CD4-positive, alpha-beta T cell treated with Interleukin-12 subunit alpha and Interleukin-12 subunit beta, for 1 hour (primary cell): Measurements from ENCODE around the gene GMIP.
A peak's percentile ranks its signal among the peaks of the same experiment; 100 is the strongest.

Experiments
- DNase-seq: peaks from one replicate; pipeline ENCODE4 v3.0.0-alpha.2; 2020

GMIP gene

DNA sequence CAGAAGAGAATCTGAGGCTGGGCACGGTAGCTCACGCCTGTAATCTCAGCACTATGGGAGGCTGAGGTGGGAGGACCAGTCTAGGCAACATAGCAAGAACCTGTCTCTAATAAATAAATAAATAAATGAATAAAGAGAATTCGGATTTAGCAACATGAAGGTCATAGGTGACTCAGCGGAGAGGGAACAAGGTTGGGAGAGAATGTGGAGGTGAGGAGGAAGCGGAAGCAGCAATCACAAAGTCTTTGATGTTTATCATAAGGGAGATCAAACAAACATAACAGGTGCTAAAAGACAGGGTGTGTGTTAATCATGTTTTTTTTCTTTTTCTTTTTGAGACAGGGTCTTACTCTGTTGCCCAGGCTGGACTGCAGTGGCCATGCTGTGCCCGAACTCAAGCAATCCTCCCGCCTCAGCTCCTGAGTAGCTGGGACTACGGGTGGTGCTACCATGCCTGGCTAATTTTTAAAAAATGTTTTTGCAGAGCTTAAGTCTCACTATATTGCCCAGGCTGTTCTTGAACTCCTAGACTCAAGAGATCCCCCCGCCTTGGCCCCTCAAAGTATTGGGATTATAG, 41.2 kb downstream of the GMIP start:
- peak; percentile 75 for DNase-seq

DNA sequence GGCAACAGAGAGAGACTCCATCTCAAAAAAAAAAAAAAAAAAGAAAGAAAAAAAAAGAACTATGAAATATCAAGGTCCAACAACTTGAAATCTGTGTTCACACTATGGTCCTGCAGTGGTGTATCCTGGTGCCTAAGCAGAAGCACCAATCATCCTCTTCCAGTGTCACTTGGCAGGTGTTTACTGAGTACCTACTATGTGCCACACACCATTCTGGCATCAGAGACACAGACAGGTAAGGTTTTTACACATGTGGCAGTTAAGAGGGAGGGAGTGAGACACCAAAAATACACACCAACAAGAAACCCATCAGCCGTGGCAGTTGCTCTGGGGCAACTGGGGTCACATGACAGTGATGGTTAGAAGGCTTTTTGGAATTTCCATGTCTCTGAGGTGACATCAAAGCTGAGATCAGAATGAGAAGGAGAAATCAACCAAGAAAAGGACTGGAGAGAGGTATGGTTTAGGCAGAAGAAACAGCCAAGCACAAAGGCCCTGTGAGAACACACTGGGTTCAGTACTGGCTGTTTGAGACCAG, 42.6 kb downstream of the GMIP start:
- peak; percentile 48 for DNase-seq

DNA sequence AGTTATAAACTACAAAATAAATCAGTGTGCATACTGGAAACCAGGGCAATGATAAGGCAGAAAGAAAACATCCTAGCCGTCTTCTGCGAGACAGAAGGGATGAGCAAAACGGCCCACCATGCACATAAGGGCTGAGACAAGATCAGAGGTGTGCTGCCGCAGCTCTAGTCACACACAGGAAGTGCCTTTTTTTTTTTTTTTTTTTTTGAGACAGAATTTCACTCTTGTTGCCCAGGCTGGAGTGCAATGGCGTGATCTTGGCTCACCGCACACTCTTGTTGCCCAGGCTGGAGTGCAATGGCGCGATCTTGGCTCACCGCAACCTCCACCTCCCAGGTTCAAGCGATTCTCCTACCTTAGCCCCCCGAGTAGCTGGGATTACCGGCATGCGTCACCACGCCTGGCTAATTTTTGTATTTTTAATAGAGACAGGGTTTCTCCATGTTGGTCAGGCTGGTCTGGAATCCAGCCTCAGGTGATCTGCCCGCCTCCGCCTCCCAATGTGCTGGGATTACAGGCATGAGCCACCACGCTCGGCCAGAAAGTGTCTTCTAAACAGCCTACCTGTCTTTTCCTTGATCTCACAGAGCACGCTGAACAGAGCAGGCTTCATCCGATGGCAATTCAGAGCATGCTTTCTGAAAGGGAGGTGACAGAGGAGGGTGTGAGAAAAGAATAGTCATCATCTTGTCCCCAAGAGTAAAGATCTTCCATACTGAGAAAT, 44.6 kb downstream of the GMIP start:
- DNase-seq: peak; percentile 82

DNA sequence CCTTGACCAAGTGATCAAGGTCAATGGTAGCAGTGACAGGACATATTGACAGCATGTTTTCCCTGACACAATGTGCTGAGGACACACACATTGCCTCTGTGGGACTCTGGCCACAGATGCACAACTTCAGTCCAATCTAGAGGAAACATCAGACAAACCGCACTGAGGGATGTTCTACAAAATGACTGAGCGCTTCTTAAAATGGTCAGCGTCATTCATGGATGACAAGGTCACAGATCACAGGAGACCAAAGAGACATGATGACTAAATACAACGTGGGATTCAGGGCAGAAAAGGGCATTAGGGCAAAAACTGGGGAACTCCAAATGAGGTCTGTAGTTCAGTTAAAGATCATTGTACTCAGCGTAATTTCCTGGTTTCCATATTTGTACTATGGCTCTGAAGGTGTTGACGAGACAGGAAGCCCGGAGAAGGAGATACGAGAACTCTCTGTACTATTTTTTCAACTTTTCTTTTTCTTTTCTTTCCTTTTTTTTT, 45.6 kb downstream of the GMIP start:
- peak; percentile 90 for DNase-seq

DNA sequence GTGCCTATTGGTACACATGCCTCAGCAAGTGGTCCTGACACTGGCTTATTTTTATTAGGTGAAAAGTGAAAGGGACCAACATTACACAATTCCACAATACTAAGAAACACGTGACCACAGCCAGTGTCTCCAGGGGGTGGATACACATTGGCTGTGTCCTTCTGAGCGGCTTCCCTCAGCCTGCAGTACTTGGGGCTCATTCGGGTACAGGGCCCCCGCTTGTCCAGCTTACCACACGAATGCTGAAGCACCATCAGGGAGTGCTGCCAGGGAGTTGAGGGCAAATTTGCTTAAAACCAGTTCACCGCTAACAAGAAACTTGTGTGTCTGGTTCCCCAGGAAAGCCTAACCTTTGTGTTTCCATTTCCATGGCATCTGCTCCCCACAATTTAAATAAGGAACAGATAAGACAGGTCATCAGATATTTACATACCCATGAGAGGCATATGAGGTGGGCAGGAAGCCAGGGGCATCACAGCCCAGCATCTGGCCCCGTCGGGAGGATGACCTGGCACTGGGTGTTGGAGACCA, 48.2 kb downstream of the GMIP start:
- DNase-seq: no peak

DNA sequence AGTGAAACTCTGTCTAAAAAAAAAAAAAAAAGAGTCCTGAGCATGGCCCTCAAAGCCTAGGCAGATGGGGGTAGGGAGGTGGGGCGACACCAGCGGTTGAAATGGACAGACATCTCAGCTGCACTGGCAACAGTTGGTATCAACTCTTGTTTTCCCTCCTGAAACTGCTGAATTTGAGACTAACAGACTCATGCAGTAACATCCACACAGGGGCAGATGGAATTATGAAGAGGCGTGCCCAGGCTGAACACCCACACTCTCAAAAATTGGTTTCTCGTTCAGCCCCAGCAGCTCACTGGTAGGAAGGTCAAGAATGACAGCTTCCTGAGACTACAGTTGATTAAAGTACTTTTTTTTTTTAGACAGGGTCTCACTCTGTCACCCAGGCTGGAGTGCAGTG, 49.1 kb downstream of the GMIP start:
- DNase-seq: no peak

DNA sequence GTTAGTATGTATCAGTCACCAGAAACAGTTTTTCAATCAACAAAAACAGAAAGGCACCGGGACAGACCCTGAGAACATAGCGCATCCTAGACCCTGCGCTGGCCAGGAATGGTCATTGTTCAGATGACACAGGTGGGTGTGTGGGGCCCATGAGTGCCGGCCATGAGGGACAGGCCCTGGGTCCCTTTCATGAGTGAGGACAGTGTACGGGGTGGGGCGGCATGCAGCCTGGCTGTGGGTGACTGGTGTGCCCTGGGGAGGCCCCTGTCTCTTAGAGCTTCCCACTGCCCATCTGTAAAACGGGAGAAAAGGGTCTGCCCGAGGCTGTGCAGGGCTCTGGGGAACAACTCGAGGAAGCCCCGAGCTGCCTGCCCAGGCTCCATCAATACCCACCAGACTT, 50.8 kb downstream of the GMIP start:
- DNase-seq: no peak

DNA sequence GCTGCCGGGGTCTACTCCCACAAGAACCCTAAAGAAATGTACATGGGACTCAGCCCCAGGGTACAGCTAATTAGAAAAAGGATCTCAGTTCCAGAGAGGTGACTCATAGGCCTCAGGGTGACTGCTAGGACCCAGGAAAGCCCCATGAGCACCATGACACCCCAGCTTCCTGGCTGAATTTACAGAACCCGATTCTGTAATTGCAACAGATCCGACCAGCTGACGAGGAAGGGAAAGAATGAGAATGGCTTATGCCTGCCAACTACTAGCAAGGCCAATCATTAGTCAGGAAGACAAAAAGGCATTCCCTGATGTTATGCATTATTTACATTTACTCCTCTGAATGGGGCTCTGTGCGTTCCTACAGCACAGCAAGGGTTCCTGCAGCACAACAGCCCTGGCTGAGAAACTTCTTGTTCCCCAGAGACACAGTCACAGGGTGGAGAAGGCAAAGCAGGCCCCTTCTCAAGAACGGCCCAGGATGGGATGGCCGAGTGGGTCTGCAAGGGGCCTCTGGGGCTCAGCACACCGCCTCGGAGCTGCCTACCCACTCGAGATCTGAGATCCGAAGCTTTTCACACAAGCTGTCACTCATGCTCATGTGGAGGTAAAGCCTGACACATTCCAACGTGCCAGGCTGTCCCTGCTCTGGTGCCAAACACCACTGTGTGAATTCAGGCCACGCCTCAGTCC, 52.2 kb downstream of the GMIP start:
- peak; percentile 83 for DNase-seq

DNA sequence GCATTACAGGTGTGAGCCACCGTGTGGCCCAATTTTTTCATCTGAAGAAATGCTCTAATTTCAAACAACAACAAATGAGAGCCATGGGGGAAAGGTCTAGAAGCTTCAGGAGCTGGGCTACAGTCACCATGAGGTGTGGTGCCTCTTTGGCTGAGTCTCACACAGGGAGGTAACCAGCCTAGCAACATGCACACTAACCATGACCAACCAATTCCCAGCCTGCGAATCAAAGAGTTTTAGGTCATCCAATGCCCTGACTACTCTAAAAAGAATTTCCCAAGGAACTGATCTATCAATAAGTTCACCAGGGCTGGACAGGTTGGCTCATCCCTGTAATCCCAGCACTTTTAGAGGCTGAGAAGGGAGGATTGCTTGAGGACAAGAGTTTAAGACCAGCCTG, 54.9 kb downstream of the GMIP start:
- no peak for DNase-seq

DNA sequence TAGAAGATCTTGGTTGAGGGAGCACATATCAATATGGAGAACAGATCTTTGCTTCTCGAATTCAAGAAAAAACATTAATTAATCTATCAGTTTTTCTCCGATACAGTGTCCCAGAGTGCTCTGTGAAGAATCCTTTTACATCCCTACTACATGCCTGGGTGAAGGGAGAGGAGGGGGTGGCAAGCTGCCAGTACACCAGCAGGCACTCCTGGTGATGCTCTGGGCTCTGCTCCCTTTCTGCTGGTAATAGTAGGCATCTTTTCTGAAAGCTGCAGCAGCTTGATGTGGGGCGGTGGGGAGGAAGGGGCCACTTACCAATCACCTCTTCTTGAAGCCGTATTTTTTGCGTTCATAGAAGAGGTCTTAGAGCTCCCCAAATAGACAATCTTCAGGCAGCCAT, 55.7 kb downstream of the GMIP start:
- DNase-seq: no peak

DNA sequence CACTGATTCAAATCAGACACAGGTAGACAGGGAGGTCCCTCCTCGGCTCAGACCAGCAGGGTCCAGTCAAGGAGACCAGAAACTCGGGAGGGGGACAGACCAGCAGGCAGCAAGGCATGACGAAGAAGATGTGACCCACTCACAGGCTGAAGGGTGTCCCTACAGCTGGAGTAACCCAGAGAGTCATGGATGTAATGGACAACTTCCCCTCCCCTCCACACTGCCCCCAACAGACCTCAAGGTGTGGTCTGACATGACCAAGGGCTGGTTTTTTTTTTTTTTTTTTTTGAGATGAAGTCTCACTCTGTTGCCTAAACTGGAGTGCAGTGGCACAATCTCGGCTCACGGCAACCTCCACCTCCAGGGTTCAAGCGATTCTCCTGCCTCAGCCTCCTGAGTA, 59.1 kb downstream of the GMIP start:
- DNase-seq: no peak

DNA sequence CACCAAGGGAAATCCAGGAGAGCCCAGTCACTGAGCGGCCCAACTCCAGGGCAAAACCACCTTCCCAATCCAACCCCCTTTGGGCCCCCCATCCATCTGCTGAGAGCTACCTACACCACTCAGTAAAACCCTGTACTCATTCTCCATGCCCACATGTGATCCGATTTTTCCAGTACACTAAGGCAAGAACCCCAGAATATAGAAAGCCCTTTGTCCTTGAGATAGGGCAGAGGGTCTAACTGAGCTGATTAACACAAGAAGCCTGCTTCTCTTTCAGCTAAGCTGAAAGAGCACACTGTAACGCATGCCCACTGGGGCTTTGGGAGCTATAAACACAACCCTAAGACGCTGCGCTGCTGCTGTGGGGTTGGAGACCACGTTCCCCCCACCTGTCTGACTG, 61.0 kb downstream of the GMIP start:
- no peak for DNase-seq

DNA sequence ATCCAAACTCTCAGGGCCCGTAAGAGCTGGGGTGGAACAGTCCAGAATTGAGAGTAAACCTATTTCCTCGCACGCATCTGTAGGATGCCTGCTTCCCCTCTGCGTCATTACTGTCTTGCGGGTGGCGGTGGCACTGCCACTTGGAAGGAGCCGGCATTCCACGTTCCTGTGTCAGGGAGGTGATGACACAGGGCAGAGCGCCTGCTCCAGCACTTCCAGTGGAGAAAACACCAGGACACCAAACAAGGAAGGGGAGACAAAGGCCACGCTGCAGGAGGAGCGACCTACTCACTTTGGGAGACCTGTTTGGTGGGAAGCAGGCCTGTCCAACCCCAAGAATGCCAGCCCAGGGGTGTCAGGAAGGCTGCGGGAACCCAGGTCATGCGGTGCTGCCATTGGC, 62.1 kb downstream of the GMIP start:
- DNase-seq: no peak

DNA sequence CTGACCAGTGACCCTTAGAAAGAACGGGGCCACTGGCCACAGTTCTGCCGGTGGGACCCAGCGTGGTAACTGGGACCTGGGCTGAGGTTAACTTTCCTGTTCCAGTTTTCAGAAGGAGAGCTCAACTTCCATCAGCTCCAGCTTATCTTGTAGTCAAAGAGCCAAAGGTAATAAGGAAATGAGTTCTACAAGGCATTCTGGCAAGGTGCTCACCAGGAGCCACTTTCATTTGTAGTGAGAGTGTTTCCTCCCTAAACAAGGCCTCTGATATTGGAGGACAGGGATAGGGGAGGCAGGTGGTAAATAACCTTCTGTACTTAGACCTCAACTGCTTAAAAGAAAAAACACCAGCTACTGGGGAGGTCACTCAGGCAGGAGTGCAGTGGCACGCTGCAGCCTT, 63.0 kb downstream of the GMIP start:
- no peak for DNase-seq

DNA sequence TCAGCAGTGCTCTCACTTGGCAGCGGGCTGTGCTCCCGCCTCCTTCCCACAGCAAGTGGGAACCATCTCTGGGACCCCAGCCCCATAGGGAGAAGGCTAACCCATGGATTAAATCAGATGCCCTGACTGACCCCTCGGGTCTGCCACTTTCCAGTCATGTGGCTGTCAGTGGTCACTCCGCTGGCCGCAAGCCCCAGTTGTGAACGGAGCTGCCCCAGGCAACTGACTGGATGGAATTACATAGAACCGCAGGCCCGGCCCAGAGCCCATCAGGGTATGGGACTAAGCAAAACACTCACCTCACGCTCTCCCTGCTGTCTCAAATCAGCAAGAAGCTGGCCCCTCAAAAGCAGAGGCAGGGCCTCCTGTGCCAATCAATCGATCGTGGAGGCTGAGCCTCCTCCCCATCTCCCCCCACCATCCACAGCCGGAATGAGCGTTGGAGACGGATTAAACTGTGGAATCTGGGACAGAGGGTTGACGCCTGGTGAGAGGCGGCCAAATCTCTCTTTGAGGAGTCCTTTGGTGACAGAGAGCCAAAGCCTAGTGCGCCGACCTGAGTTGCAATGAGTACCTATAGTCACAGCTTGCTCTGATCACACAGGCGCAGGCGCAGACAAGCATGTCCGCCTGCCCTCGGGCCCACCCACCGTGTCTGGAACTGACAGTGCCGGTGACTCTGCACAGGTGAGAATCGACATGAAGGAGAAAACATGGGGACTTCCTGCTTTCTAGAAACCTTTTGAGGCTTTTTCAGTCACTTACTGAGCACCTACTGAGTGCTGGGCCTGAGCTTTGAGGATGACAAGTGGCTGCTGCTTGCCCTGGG, 63.7 kb downstream of the GMIP start:
- no peak for DNase-seq
